GM19438 (cell line): ENCODE measurements around the gene ANXA4.

Experiments
- ATAC-seq: cut with Tn5 transposase; IDR thresholded peaks from one replicate; pipeline ENCODE4 v1.9.1; 2021; ENCODE audit warnings: low read depth; ENCODE audit not compliant: unreplicated experiment

The ANXA4 gene

DNA sequence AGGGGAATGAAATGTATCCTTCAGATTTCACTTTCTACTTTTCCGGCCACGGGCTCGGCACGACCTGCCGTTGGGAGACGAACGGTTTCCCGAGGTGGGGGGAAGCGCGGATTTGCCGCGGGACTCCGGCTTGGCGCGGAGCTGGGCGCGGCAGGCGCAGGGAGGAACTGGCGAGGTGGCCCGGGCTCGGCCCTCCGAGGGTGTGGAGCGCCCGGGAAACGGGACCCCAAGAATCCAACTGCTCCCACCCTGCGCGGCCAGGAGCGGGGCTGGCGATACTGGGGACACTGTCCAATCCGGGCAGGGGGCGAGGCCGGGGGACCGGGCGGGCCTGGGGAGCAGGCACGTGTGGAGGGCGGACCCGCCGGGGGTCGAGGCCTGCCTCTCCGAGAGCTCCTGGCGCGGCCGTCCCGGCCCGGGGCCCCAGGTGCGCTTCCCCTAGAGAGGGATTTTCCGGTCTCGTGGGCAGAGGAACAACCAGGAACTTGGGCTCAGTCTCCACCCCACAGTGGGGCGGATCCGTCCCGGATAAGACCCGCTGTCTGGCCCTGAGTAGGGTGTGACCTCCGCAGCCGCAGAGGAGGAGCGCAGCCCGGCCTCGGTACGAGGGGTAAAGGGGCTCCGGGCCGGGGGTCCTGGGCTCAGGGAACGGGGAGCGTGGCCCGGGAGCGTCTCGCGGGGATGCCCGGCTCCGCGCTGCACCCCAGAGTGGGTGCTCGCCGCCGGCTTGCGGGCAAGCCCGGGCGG is at the start of gene ANXA4:
Gene ANXA4 (plus strand): TSS at position 560 of the 747 bp plus-strand sequence. CDS start 39,432 bp downstream, outside the sequence.
- peak; percentile 84 for ATAC-seq

DNA sequence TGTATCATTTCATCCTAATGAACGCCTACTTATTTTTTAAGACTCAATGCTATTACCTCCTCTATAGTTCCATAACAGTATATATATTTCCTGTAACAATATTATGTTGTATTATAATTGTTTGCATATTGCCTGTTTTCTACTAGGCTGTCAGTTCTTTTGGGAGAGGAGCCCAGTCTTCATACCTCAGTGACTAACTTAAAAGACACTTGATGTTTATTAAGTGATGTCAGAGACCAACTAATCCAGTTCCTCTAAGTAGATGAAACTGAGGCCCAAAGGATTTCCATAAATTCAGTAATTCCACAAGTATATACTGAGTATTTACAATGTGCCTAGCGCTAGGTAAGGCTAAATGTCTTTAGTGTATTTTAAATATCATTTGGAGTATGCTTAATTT is 49.5 kb upstream of the ANXA4 start:
- ATAC-seq = no peak

DNA sequence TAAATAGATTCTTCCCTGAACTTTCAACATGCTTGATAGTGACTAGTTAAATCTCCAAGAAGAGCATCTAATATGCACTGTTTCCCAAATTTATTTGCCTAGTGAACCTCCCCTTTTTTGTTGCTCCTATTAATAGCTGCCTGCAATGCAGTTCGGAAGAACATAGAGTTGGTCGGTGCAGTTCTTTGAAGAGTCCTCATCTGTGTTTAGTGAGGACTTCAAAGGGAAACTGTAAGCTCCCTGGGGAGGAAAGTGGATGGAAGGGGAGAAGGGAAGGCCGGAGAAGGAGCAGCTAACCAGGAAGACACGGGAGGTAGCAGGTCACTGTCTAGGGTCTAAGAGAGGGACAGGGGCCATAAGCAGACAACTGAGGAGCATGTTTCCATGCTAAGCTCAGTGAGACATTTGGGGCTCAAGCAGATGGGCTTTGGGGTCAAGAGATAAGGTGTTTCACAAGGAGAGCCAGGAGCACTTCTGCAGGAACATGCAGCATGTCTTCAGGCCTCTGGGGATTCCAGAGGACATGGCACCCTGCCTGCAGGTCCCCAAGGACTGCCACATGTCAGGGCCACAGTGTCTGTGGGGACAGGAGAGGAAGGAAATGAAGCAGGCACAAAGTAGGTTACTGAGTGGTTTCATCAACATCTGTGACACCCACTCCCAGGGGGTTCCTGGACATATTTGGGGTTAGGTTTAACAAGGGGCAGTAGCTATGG is 48.7 kb upstream of the ANXA4 start:
- ATAC-seq = peak; percentile 75

DNA sequence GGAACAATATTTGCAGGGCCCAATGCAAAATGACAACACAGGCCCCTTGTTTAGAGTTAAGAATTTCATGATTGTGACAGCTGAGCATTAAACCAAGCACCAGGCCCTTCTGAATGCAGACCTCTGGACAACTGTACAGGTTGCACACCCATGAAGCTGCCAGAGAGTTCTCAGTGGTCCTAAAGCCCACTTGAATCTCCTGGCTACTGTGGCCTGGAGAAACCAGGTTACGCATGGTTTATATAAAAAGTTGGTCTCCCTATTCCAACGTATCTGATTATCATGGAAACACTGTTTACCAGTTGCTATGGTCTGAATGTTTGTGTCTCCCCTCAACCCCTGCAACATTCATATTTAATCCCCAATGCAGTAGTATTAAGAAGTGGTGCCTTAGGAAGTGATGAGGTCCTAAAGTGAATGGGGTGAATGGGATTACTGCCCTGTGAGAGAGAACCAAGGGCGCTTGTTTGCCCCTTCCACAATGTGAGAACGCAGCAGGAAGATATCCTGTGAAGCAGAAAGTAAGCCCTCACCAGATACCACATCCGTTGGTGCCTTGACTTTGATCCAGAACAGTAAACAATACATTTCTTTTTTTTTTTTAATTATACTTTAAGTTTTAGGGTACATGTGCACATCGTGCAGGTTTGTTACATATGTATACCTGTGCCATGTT is 48.0 kb upstream of the ANXA4 start:
- ATAC-seq = peak; percentile 37

DNA sequence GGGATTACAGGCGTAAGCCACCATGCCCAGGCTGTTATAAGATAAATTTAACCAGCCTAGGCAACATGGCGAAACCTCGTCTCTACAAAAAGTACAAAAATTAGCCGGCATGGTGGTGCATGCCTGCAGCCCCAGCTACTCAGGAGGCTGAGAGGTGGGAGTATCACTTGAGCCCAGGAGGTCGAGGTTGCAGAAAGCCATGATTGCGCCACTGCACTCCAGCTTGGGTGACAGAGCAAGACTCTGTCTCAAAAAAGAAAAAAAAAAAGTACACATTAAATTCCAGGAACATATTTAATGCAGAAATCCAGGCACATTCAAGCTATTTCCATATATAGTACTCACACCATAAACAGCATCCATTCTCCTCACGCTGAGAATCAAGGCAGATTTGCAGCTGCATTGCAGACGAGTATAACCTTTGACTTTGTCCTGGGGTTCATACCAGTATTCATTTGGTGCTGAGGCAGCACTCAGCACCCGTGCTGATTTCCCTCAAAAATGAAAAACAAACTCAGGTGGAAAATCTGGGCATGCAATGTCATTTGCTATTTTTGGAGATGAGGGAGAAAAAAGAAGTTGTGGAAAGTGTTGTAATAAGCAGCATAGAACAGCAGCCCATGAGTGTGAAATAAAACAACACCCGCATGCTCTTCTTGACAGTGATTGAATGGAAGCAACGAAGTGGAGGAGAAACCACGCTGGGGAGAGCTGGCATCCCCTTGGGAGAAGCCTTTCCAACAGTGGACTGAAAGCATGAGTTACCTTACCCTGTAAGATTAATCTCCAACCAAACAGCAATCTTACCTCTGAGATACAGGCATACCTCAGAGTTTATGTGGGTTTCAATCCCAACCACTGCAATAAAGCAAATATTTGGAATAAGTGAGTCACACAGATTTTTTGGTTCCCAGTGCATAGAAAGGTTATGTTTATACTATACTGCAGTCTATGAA is 46.8 kb upstream of the ANXA4 start:
- no peak for ATAC-seq

DNA sequence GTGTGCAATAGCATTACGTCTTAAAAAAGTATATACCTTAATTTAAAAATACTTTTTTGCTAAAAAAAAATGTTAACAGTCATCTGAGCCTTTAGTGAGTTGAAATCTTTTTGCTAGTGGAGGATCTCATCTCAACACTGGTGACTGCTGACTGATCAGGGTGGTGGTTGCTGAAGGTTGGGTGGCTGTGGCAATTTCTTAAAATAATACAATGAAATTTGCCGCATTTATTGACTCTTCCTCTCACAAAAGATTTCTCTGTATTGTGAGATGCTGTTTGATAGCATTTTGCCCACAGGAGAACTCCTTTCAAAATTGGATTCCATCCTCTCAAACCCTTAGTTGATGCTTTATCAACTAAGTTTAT is 46.1 kb upstream of the ANXA4 start:
- ATAC-seq = no peak

DNA sequence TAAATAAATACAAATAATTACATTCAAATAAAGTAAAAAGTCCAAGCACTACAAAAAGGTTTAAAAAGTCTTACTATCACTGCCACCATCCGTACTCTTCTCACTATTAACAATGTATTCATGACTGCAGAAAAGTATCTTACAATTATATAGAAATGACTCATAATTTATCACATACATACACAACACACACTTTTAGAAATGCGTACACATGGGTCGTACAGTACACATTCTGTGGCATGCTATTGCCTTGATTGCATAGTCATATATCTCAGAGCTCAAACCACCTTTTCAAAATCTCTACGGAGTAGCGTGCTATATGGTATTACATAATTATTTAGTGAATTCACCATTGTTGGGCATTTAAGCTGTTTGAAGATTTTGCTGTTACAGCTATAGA is 41.6 kb upstream of the ANXA4 start:
- ATAC-seq = no peak

DNA sequence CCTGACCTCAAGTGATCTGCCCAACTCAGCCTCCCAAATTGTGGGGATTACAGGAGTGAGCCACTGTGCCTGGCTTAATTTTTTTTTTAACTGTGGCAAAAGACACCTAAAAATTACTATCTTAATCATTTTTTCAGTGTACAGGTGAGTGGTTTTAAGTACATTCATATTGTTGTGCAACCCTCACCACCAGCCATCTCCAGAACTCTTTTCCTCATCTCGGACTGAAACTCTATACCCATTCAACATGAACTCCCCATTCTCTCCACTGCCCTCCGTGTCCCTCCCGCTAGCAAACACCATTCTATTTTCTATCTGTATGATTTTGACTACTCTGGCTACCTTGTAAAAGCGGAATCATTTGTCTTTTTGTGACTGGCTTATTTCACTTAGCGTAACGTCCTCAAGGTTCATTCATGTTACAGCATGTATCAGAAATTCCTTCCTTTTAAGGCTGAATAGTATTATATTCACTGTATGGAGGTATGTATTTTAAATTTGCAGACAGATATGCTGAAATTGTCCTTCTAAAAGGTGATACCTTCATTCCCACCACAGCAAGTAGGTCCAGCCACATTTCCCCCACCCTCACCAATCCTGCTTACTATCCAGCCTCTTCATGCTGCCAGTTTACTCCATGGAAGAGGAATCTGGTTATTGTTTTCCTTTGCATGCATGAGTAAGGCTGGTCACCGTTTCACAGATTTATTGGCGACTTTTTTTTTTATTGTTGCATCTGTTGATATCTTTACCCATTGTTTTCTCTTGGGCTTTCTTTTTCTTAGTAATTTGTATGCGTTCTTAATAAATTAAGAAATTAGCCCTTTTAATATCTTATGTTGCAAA is 40.6 kb upstream of the ANXA4 start:
- no peak for ATAC-seq

DNA sequence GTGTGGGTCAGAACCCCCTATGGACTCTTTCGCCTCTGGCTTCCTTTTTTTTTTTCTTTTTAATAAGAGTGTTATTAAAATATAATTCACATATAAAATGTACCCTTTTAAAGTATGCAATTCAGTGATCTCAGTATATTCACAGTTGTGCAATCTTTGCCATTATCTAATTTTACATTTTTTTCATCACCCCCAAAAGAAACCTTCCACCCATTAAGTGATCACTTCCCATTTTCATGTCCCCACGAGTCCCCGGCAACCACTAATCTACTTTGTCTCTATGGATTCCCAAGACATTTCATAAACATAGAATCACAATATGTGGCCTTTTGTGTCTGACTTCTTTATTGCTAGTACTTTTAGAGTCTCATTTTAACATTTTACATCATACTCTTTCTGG is 38.7 kb upstream of the ANXA4 start:
- no peak for ATAC-seq

DNA sequence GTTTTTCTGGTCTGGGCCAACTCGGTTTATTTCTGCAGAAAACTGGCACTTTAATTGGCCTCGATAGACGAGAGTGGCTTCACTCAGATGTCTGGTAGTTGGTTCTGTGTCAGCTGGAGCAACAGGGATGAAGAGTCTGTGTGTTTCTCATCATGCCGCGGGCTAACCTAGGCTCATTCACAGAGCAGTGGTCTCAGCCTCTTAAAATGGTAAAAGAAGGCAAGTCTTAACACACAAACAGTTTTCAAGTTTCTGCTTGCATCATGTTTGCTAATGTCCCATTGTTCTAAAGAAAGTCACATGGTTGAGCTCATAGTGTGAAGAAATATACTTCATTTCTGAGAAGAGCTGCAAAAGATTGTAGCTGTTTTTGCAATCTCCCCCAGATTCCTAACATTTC is 37.5 kb upstream of the ANXA4 start:
- ATAC-seq = no peak

DNA sequence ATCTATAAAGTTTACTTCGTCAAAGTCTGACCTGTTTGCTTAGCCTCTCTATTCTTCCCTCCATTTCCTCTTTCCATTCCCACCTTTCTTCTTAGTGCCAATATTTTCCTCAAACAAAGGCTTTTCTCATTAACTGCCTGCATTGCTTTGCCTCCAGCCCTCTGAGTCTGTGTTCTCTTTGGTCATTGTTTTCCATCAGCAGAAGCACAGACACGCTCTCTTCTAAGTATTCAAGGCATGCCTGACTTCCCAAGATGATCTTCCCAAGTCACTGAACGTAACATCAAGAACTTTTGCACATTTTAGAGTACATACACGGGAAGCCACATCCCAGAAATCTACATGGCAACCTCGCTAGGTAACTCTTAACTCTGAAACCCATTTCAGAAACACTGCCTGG is 32.6 kb upstream of the ANXA4 start:
- ATAC-seq = no peak

DNA sequence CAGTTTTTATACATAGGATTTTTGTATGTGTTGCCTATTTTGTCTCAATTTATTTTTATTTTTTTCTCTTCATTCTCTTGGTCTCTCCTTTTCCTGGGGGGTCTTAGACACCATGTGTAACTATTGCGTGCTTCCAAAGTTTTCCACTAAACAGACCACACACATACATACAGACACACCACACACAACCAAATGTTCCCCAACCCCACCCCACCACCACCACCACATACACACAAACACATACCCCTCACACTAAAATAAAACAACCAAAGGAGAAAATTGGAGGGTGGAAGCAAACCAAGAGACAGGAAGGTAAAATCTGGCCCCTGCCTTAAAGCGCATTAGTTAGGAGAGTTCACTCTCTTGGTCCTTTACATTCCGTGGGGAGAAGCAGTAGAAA is 30.0 kb upstream of the ANXA4 start:
- no peak for ATAC-seq

DNA sequence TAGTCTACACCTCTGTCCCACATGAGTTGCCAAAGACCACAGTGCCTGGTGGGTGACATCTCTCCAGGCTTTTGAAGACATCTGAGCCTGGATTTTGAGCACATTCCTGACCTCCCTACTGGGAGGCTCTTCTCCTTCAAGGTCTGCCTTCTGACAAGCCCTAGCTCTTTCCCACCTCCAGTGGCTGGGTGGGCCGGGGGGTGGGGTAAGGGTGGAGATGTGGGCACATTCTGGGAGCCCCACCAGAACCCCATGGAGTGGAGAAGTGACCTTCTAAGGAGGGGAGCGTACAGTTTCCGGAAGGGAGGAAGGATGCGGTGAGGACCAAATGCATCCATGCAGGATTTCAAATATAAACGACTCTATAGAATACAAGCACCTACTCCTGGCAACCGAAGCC is 27.9 kb upstream of the ANXA4 start:
- ATAC-seq = no peak

DNA sequence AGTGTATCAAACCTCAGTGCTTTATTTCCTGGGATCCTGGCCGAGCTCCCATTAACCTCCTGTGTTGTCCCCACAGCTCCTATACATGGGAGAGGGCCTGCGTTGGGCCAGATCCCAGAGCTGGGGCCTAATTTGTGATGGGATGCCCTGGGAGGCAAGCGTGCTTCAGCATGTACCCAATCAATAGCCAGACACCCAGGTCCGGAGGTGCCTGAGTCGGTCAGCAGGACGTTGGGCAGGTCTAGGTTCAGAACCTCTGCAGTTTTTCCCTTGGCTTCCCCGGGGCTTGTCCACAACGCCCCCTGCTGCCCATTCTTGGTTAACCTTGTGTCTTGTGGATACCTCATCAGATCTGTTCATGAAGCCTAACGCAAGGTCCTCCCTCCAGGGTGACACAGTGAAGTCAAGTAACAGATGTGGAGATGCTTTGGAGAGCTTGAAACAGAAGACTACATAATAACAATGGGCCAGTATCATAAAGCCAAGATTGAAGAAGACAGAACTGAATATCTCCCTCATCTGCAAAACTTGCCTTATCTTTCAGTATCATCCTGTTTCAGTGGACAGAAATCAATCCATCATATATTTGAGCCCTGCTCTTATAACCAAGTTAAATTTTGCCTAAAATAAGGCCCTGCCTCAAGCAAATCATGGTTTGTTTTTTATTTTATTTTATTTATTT is 27.3 kb upstream of the ANXA4 start:
- peak; percentile 91 for ATAC-seq

DNA sequence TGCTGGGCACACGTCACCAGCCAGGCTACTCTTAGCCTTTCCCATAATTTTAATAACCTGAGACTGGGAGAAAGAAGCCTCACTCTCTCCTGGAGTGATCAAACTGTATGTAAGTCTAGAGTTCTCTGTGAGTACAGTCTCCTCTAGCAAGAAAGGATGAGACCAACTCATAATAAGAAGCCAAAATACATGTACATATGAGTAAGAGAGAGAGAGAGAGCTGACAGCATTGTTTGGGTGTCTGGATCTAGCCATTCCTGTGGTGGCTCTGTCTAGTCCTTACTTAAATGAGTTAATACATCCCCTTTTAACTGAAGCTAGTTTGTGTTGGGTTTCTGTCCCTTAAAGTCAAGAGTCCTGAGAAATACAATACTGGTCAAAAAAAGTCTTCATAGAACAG is 26.0 kb upstream of the ANXA4 start:
- ATAC-seq = no peak

DNA sequence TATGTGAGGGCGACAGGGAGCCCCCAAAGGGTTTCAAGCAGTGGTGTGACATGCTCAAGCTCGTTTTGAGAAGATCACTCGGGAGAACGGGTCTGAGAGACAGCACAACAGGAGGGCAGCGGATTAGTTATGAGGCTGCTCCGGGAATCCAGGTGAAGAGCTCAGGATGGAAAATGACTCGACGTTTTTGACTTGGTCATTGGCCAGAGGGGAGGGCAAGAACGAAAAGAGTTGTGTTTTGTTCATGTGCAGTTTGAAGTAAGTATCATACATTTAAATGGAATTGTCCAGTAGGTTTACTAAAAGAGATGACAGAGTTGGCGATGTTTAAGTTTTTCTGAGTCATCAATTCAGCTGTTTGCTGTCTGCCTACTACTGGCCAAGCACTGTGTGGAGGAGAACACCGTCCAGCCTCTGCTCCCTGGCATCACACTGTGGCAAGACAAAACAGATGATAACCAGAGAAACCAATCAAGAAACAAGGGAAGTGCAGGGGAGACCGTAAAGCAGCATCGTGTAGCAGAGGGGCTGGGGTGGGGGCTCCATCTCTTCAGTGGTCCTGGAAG is 25.3 kb upstream of the ANXA4 start:
- ATAC-seq = no peak

DNA sequence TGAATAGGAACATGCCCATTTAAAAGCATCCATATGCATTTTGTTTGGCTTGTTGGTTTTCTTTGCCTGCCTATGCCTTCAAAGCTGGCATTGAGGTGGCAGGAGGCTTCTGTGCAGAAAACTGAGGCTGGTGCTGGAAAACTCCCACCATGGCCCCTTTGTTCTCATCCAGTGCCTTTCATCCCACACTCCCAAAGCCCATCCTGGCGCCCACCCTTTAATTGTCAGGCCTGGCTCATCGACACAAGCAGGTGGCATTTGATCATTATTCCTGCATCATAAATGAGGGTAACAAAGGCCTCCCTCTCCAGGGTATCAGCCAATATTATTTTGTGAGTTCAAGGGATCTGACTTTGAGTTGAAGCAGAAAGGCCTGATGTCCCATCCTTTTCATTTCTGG is 24.7 kb upstream of the ANXA4 start:
- ATAC-seq = no peak

DNA sequence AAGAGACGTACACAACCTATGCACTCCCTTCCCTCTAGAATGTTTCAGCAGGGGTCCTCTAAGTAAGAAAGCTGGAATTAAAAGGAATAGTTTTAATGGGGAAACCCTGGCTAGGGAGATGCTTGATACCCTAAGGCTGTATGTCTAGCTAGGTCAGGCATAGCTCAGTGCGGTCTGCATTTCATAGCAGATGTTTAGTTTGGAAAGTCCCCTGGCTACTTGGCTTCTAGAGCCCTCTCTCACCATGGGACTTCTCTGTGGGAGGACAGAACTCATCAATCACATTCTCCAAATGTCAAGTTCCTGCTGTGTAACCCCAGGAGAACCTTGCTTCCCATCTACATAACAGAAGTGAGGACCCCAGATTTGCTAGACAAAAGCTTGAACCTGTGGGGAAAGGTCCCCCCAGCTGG is 24.1 kb upstream of the ANXA4 start:
- ATAC-seq = no peak
